OCI-LY3 (cell line): ENCODE measurements around the gene HMCN1.

ENCODE experiments used
- H2AFZ ChIP-seq: fragments of 200-600, 300-600 bp; shearing (Covaris generic); 2 replicates; pipeline ENCODE4 v1.6.0; 2014; ENCODE audit warnings: antibody characterized with exemption, low read depth, low read length
- H3K27ac ChIP-seq: fragments of 200-600, 300-600 bp; sonication (generic); 2 replicates; pipeline ENCODE4 v1.5.1; 2014; ENCODE audit warnings: mild to moderate bottlenecking, low read length, moderate library complexity, mixed read lengths
- H3K27me3 ChIP-seq: fragments of 200-600, 300-600 bp; sonication (generic); 2 replicates; pipeline ENCODE4 v1.6.1; 2014; ENCODE audit warnings: low read depth, low read length, mixed read lengths
- H3K36me3 ChIP-seq: fragments of 200-600, 300-600 bp; sonication (generic); replicated peaks from 2 replicates; pipeline ENCODE3; 2014; ENCODE audit warnings: low read depth, low read length, mixed read lengths
- H3K4me1 ChIP-seq: fragments of 300-600, 200-600 bp; sonication (generic); 2 replicates; pipeline ENCODE4 v1.6.1; 2014; ENCODE audit warnings: low read length, mixed read lengths
- H3K4me2 ChIP-seq: fragments of 200-600, 300-600 bp; sonication (generic); 2 replicates; pipeline ENCODE4 v1.6.1; 2014; ENCODE audit warnings: low read length, mixed read lengths
- H3K4me3 ChIP-seq: fragments of 300-600, 200-600 bp; sonication (generic); 2 replicates; pipeline ENCODE4 v1.5.1; 2014; ENCODE audit warnings: antibody characterized with exemption, mild to moderate bottlenecking, low read length, moderate library complexity
- H3K79me2 ChIP-seq: fragments of 300-600, 200-600 bp; shearing (Covaris generic); 2 replicates; pipeline ENCODE4 v1.6.1; 2014; ENCODE audit warnings: mild to moderate bottlenecking, low read length, mixed read lengths
- H3K9ac ChIP-seq: fragments of 300-600, 200-600 bp; shearing (Covaris generic); 2 replicates; pipeline ENCODE4 v1.6.0; 2014; ENCODE audit warnings: mild to moderate bottlenecking, low read length, moderate library complexity
- H3K9me3 ChIP-seq: fragments of 200-600, 300-600 bp; shearing (Covaris generic); 2 replicates; pipeline ENCODE4 v1.6.1; 2014; ENCODE audit warnings: low read length, mixed read lengths; ENCODE audit not compliant: insufficient read depth
- H4K20me1 ChIP-seq: fragments of 200-600, 300-600 bp; sonication (generic); 2 replicates; pipeline ENCODE4 v1.6.1; 2016; ENCODE audit warnings: low read length, mixed read lengths; ENCODE audit not compliant: insufficient read depth
- CTCF ChIP-seq: fragments of 200-600, 300-600 bp; sonication (generic); IDR thresholded peaks from 2 replicates; pipeline ENCODE4 v1.5.1; 2014; ENCODE audit warnings: antibody characterized with exemption, low read length, low read depth
- EZH2phosphoT487 ChIP-seq: fragments of 200-600 bp; shearing (Covaris generic); IDR thresholded peaks from 2 replicates; pipeline ENCODE4 v1.6.1; 2018; ENCODE audit warnings: antibody characterized with exemption, mixed run types, low read depth

HMCN1 gene

GRCh38 chr1:185759061-185759460, 24.9 kb downstream of the HMCN1 start:
- Histone ChIP-seq H2AFZ (no peak overlapping the region), H3K79me2 (no peaks in the 10 kb centered on the region), H3K9ac (no peak overlapping the region), H3K27me3 (peaks cover 25% of the 10 kb centered on the region; the same call in 1 of the 2 replicates), H3K9me3 (no peaks in the 10 kb centered on the region), H3K36me3 (no peaks in the 10 kb centered on the region), H3K4me1 (no peaks in the 10 kb centered on the region), H3K4me3 (no peak overlapping the region), H3K4me2 (no peak overlapping the region), H4K20me1 (no peaks in the 10 kb centered on the region), H3K27ac (no peak overlapping the region)
- TF ChIP-seq EZH2phosphoT487 (no peak), CTCF (no peak)

GRCh38 chr1:185761841-185762240, 27.6 kb downstream of the HMCN1 start:
- Histone ChIP-seq H2AFZ (no peak overlapping the region), H3K4me2 (no peak overlapping the region), H3K9me3 (no peaks in the 10 kb centered on the region), H3K4me3 (no peak overlapping the region), H3K79me2 (no peaks in the 10 kb centered on the region), H3K9ac (no peak overlapping the region), H3K27me3 (peaks cover 29% of the 10 kb centered on the region; the same call in 1 of the 2 replicates), H3K4me1 (no peaks in the 10 kb centered on the region), H3K27ac (no peak overlapping the region), H3K36me3 (no peaks in the 10 kb centered on the region), H4K20me1 (no peaks in the 10 kb centered on the region)
- no peak for TF ChIP-seq EZH2phosphoT487
- no peak for TF ChIP-seq CTCF

GRCh38 chr1:185767508-185768120, 33.4 kb downstream of the HMCN1 start:
- Histone ChIP-seq H4K20me1 (no peaks in the 10 kb centered on the region), H3K4me3 (no peak overlapping the region), H2AFZ (no peak overlapping the region), H3K27ac (no peak overlapping the region), H3K27me3 (peaks cover 15% of the 10 kb centered on the region; the same call in 1 of the 2 replicates), H3K4me2 (no peak overlapping the region), H3K9me3 (no peaks in the 10 kb centered on the region), H3K36me3 (no peaks in the 10 kb centered on the region), H3K79me2 (no peaks in the 10 kb centered on the region), H3K4me1 (no peaks in the 10 kb centered on the region), H3K9ac (no peak overlapping the region)
- TF ChIP-seq EZH2phosphoT487 (no peak), CTCF (no peak)

- Histone ChIP-seq H3K4me2 (no peak overlapping the region), H3K9me3 (no peaks in the 10 kb centered on the region), H4K20me1 (no peaks in the 10 kb centered on the region), H3K36me3 (no peaks in the 10 kb centered on the region), H3K4me3 (no peak overlapping the region), H3K27me3 (peaks cover 12% of the 10 kb centered on the region), H3K4me1 (no peaks in the 10 kb centered on the region), H2AFZ (no peak overlapping the region), H3K9ac (no peak overlapping the region), H3K27ac (no peak overlapping the region), H3K79me2 (no peaks in the 10 kb centered on the region)
- TF ChIP-seq EZH2phosphoT487 (no peak), CTCF (no peak)
Measured at GRCh38 chr1:185768371-185768770, 34.2 kb downstream of the HMCN1 start.
